ENCODE data around the gene NELFA.

Gene NELFA

DNA sequence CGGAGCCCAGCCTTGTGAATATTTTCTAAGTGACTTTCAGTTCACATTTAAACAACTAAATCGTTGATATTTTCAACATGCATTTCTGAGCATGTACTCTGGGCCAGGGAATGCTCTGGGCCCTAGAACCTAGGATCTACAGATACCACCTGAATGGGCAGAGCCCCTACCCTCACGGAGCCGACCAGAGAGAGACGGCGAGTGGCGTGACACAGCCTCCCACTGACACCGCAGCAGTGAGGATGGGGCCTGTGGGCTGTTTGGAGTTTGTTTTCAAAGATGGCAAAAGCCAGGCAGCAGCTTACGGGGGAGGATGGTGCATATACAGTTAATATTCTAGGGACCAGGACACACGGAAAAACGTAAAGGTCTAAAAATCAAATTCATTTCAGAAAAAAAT lies 17.7 kb downstream of the NELFA start:
- TF ChIP-seq, protein P1, sequence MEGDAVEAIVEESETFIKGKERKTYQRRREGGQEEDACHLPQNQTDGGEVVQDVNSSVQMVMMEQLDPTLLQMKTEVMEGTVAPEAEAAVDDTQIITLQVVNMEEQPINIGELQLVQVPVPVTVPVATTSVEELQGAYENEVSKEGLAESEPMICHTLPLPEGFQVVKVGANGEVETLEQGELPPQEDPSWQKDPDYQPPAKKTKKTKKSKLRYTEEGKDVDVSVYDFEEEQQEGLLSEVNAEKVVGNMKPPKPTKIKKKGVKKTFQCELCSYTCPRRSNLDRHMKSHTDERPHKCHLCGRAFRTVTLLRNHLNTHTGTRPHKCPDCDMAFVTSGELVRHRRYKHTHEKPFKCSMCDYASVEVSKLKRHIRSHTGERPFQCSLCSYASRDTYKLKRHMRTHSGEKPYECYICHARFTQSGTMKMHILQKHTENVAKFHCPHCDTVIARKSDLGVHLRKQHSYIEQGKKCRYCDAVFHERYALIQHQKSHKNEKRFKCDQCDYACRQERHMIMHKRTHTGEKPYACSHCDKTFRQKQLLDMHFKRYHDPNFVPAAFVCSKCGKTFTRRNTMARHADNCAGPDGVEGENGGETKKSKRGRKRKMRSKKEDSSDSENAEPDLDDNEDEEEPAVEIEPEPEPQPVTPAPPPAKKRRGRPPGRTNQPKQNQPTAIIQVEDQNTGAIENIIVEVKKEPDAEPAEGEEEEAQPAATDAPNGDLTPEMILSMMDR (IDR thresholded peaks at IDR 0.05; ENCODE audit: low read depth, low read length) = no peak
- in situ Hi-C loops (cut with HindIII; ENCODE audit: low sequenced_read_pairs) = no loop called here

GRCh38 chr4:1990676-1991075 lies 18.1 kb downstream of the NELFA start:
- TF ChIP-seq, protein P1 (IDR thresholded peaks at IDR 0.05; ENCODE audit: low read depth, low read length) = no peak
- in situ Hi-C loops (cut with HindIII; ENCODE audit: low sequenced_read_pairs) = no loop called here
- no peak overlapping the region for H3K4me3 ChIP-seq (ENCODE audit: low read depth, low read length)
- DNase-seq (ENCODE audit: low read depth, low spot score) = no peak

More for the DNA sequence above, 17.7 kb downstream of the NELFA start:
- no peak for DNase-seq (ENCODE audit: low read depth, low spot score)
- no peak overlapping the region for H3K4me3 ChIP-seq (ENCODE audit: low read depth, low read length)

- in situ Hi-C loops (cut with HindIII; ENCODE audit: low sequenced_read_pairs) = no loop called here
- DNase-seq (ENCODE audit: low read depth, low spot score) = no peak
- H3K4me3 ChIP-seq (ENCODE audit: low read depth, low read length) = no peak overlapping the region
- TF ChIP-seq, protein P1 (IDR thresholded peaks at IDR 0.05; ENCODE audit: low read depth, low read length) = no peak
Observed at GRCh38 chr4:1990348-1990645, 18.5 kb downstream of the NELFA start.

DNA sequence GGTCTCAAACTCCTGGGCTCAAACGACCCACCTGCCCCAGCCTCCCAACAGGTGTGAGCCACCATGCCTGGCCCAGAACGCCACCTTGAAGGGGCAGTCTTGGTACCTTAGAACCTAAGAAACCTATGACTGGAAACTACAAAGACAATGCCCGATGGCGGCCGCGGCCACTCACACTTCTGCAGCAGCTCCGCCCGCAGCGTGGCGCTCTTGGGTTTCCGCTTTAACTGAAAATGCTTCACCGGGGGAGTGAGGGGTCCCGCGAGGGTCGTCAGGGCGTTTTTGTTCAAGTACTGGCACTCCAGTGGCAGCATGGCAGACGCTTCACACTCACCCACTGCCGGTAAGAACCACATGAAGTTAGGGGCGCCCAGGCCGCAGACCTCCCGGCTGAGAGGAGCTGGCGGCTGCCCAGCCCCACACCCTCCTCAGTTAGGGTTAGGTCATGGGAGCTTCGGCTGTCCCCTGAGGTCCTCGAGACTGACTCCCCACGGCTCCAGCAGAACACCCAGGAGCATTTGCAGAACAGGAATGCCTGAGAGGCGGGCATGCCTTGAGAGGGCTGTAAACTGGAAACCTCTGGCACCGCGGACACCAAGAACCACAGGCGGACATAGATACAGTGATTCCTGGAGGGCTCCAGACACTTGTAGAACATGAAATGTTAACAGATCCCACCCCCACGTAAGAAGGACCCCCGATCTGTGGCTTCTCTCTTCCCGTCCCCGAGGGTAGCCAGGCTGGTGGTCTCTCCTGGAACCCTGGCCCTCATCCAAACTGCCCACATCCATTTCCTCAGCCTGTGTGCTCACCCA lies 19.0 kb downstream of the NELFA start:
- H3K4me3 ChIP-seq (ENCODE audit: low read depth, low read length) = no peak overlapping the region
- in situ Hi-C loops (cut with HindIII; ENCODE audit: low sequenced_read_pairs) = no loop called here
- TF ChIP-seq, protein P1 (IDR thresholded peaks at IDR 0.05; ENCODE audit: low read depth, low read length) = no peak
- no peak for DNase-seq (ENCODE audit: low read depth, low spot score)

DNA sequence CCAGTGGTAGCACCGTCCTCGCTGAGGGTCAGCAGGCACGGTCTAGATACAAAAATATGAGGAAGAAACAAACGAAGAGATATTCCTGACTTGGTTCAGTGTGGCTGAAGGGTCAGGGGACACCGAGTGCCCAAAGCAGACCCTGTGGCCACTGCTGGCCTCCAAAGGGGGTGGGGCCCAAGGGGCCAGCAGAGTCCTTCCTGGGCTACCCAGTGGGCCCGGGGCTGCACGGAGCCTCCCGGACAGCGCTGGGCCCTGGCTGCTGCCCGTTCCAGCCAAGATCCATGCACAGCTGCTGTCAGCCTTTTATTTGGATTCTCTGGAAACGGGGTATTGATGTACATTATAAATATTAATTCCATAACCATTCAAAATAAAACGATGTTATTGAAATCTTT lies 20.4 kb downstream of the NELFA start:
- in situ Hi-C loops (cut with HindIII; ENCODE audit: low sequenced_read_pairs) = no loop called here
- no peak for DNase-seq (ENCODE audit: low read depth, low spot score)
- no peak overlapping the region for H3K4me3 ChIP-seq (ENCODE audit: low read depth, low read length)
- TF ChIP-seq, protein P1 (IDR thresholded peaks at IDR 0.05; ENCODE audit: low read depth, low read length) = no peak

- in situ Hi-C loops (cut with HindIII; ENCODE audit: low sequenced_read_pairs) = no loop called here
- DNase-seq (ENCODE audit: low read depth, low spot score) = no peak
- H3K4me3 ChIP-seq (ENCODE audit: low read depth, low read length) = no peak overlapping the region
- TF ChIP-seq, protein P1 (IDR thresholded peaks at IDR 0.05; ENCODE audit: low read depth, low read length) = no peak
Observed at GRCh38 chr4:1987721-1988326, 20.9 kb downstream of the NELFA start.
